Upper lobe of right lung (tissue), 1 donor: ENCODE measurements around the gene WIZ. TPM values are rescaled to one million over a fixed set of nuclear protein-coding genes. Genes with fewer than 3 reads are reported as not detected.
"Not testable (repeated sequence)": the region's sequence is repeated elsewhere in the genome, so short reads cannot be mapped to it uniquely, and the experiment has no call there.

Experiments used
- ATAC-seq: fragments of 200-7000 bp; cut with Tn5 transposase; one replicate; pipeline ENCODE4 v1.9.1; 2020; ENCODE audit warnings: mild to moderate bottlenecking, moderate library complexity
- DNase-seq: peaks from one replicate; pipeline ENCODE4 v3.0.0-alpha.2; 2020
- H3K27ac ChIP-seq: fragments of 200-600 bp; one replicate; pipeline ENCODE4 v1.8.0; 2022
- H3K27me3 ChIP-seq: fragments of 200-600 bp; one replicate; pipeline ENCODE4 v1.8.0; 2022; ENCODE audit warnings: mild to moderate bottlenecking
- H3K36me3 ChIP-seq: fragments of 200-600 bp; one replicate; pipeline ENCODE4 v1.8.0; 2022
- H3K4me1 ChIP-seq: fragments of 200-600 bp; one replicate; pipeline ENCODE4 v1.8.0; 2022
- H3K4me3 ChIP-seq: fragments of 200-600 bp; one replicate; pipeline ENCODE4 v1.8.0; 2022; ENCODE audit warnings: mild to moderate bottlenecking
- H3K9me3 ChIP-seq: fragments of 200-600 bp; one replicate; pipeline ENCODE4 v1.8.0; 2022
- intact Hi-C: fragments of 100-400 bp; cut with DNase I; formaldehyde crosslinking; loops from one replicate; pipeline ENCODE4 v1.11.0; 2022
- total RNA-seq: library from RNA; stranded (reverse); fragmentation: NEBNext Ultra II Directional; extraction: Animal tissue kit (Norgen Biotek cat#: 25700); gene quantifications from one replicate; pipeline ENCODE4 v1.2.1, GENCODE V29; 2021
- TF ChIP-seq, protein P1 (sequence below): fragments of 200-600 bp; IDR thresholded peaks from one replicate; pipeline ENCODE4 v1.8.0; 2022; ENCODE audit warnings: antibody characterized with exemption
- donor health status: DM: no; HTN: yes; CAD: no; lungs with severe emphysema.

Gene WIZ
- total RNA-seq, 1 donor from 2014 or later, result 30.9 TPM

GRCh38 chr19:15399234-15399515 is 50.6 kb downstream of the WIZ start:
- Histone ChIP-seq H3K36me3 (peaks cover 89% of the 10 kb centered on the region), H3K9me3 (no peaks in the 10 kb centered on the region), H3K4me1 (peaks cover 6% of the 10 kb centered on the region), H3K4me3 (no peak overlapping the region), H3K27me3 (no peaks in the 10 kb centered on the region), H3K27ac (no peak overlapping the region)
- intact Hi-C loops, result no loop called here
- DNase-seq, result no peak
- TF ChIP-seq, protein P1, sequence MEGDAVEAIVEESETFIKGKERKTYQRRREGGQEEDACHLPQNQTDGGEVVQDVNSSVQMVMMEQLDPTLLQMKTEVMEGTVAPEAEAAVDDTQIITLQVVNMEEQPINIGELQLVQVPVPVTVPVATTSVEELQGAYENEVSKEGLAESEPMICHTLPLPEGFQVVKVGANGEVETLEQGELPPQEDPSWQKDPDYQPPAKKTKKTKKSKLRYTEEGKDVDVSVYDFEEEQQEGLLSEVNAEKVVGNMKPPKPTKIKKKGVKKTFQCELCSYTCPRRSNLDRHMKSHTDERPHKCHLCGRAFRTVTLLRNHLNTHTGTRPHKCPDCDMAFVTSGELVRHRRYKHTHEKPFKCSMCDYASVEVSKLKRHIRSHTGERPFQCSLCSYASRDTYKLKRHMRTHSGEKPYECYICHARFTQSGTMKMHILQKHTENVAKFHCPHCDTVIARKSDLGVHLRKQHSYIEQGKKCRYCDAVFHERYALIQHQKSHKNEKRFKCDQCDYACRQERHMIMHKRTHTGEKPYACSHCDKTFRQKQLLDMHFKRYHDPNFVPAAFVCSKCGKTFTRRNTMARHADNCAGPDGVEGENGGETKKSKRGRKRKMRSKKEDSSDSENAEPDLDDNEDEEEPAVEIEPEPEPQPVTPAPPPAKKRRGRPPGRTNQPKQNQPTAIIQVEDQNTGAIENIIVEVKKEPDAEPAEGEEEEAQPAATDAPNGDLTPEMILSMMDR, result no peak
- ATAC-seq, result no peak

DNA sequence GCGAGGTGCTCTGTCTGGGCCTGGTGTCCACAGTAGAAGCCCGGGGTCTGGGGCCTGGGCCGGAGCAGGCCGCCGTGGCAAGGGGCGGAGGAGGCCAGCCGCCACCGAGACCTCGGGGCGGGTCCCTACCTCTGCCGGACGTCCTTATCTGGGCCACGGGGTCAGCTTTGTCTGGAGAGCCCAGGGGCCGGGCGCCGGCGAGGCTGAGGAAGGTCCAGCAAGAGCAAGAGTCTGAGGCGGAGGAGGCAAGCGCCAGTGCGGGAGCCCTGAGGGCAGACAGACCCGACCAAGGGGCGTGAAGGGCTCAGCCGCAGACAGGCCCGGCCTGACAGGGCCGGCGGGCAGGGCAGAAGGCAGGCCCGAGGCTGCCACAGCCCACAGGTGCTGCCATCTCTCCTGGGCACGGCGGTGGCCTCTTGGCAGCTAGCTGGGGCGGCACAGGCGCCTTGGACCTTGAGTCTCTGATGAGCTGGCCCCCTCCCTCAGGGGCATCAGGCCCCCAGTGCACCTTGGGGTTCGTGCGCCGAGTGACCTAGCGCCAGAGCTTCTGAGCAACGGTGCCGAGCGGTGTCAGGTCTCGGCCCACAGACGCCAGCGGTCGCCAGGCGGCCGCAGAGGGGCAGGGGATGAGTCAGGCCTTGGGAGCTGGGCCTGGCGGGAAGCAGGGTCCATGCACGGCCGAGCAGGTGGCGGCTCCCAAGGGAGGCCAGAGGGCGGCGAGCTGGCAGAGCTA is 51.1 kb downstream of the WIZ start:
- no peaks in the 10 kb centered on the region for H3K9me3 ChIP-seq
- H3K4me3 ChIP-seq, result no peak overlapping the region
- H3K36me3 ChIP-seq, result peaks cover 93% of the 10 kb centered on the region
- ATAC-seq (no peak), DNase-seq (no peak)
- intact Hi-C loops, result no loop called here
- no peaks in the 10 kb centered on the region for H3K27me3 ChIP-seq
- H3K27ac ChIP-seq, result no peak overlapping the region
- TF ChIP-seq, protein P1, result no peak
- peaks cover 1% of the 10 kb centered on the region for H3K4me1 ChIP-seq

- Histone ChIP-seq H3K4me1 (no peaks in the 10 kb centered on the region), H3K36me3 (peaks cover 89% of the 10 kb centered on the region), H3K27ac (no peak overlapping the region), H3K27me3 (no peaks in the 10 kb centered on the region), H3K4me3 (no peak overlapping the region), H3K9me3 (no peaks in the 10 kb centered on the region)
- ATAC-seq (no peak), DNase-seq (no peak)
- TF ChIP-seq, protein P1, result no peak
- intact Hi-C loops, result no loop called here
Observed at GRCh38 chr19:15397782-15398181, 52.0 kb downstream of the WIZ start.

DNA sequence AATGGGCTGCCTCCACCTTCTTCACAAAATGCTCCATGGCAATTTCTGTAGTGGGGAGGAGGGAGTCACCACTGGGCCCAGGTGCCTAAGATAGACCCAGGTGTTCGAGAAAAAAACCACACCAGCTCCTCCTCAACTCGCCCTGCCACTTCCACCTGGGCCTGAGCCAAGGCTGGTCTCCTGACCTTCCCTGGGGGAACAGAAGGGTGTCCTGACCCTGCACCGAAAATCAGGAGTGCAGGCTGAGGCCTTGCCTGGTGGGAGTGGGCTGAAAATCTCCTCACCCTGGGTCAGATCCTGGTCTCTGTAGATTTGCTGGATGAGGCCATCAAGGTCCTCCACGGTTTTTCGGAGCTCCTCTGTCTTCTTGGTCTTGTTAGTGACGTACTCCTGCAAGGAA is 52.5 kb downstream of the WIZ start:
- Histone ChIP-seq H3K27me3 (no peaks in the 10 kb centered on the region), H3K9me3 (no peaks in the 10 kb centered on the region), H3K27ac (no peak overlapping the region), H3K4me3 (no peak overlapping the region), H3K36me3 (peaks cover 89% of the 10 kb centered on the region), H3K4me1 (no peaks in the 10 kb centered on the region)
- ATAC-seq, result no peak
- DNase-seq, result no peak
- intact Hi-C loops, result no loop called here
- TF ChIP-seq, protein P1, result no peak

GRCh38 chr19:15396436-15396835 is 53.3 kb downstream of the WIZ start:
- TF ChIP-seq, protein P1, result no peak
- H3K4me3 ChIP-seq, result no peak overlapping the region
- intact Hi-C loops, result no loop called here
- no peaks in the 10 kb centered on the region for H3K27me3 ChIP-seq
- no peaks in the 10 kb centered on the region for H3K9me3 ChIP-seq
- no peaks in the 10 kb centered on the region for H3K4me1 ChIP-seq
- DNase-seq, result no peak
- no peak overlapping the region for H3K27ac ChIP-seq
- peaks cover 91% of the 10 kb centered on the region for H3K36me3 ChIP-seq
- no peak for ATAC-seq

DNA sequence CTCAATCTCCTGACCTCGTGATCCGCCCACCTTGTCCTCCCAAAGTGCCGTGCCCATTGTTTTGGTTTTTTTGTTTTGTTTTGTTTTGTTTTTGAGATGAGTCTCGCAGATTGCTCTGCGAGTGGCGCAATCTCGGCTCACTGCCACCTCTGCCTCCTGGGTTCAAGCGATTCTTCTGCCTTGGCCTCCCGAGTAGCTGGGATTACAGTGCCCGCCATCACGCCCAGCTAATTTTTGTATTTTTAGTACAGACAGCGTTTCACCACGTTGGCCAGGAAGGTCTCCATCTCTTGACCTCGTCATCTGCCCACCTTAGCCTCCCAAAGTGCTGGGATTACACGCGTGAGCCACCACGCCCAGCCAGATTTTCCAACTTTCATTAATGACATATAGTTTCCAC is 54.5 kb downstream of the WIZ start:
- peaks cover 83% of the 10 kb centered on the region for H3K36me3 ChIP-seq
- not testable (repeated sequence) for ATAC-seq

More for the DNA sequence above, 54.5 kb downstream of the WIZ start:
- DNase-seq, H3K27me3 ChIP-seq, intact Hi-C loops, H3K4me3 ChIP-seq, H3K9me3 ChIP-seq, H3K4me1 ChIP-seq, H3K27ac ChIP-seq: not testable (repeated sequence)
